Peyer's patch (tissue), 4 donors: ENCODE data around the gene PPIC.
A peak's percentile ranks its signal among the peaks of the same experiment; 100 is the strongest.

ENCODE experiments used
- POLR2A ChIP-seq, 2 donors: fragments of 450-650 bp; IDR thresholded peaks; one replicate each; pipeline ENCODE4 v1.5.1; 2017; ENCODE audit warnings: antibody characterized with exemption in 2 of 2, mild to moderate bottlenecking in 2 of 2, moderate library complexity in 2 of 2
- TF ChIP-seq, protein P1 (sequence below), 6 experiments: fragments of 450-650 bp in 4 of 6; fragments of 200-600 bp in 2 of 6; sonication (generic) in 1 of 6; IDR thresholded peaks; one replicate each; pipeline ENCODE4 v1.5.1; 2017 to 2019; ENCODE audit warnings: antibody characterized with exemption in 6 of 6, mild to moderate bottlenecking in 3 of 6, moderate library complexity in 1 of 6

DNA sequence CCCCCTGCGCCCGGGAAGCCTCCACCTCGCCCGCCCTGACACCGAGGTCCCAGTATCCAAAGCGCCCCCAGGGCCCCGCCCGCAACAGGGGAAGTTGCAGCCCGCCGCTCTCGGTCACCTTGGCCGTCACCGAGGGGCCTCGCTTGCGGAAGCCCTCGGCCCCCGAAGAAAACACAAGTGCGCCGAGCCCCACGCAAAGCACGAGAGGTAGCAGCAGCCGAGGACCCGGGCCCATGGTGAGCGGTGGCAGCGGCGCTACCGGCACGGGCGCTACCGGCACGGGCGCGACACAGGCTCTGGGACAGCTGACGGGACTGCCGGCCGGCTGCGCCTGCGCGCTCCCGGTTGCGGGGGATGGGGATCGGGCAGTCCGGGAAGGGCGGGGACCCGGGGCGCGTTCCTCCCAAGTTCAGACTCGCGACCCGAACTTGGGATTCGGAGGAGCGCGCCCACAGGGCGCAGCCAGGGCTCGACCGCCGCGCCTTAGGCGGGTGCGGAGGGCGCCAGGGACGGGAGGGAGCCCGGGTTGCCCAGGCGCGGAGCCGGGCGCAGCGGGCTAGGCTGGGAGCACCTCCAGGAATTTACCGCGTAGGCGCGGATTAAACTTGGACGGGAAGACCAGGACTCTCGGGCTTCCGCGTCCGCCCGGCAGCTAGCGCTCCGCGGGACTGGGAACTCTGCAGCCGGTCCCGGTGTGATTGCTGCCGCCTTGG, at the start of gene PPIC:
- TF ChIP-seq, protein P1, sequence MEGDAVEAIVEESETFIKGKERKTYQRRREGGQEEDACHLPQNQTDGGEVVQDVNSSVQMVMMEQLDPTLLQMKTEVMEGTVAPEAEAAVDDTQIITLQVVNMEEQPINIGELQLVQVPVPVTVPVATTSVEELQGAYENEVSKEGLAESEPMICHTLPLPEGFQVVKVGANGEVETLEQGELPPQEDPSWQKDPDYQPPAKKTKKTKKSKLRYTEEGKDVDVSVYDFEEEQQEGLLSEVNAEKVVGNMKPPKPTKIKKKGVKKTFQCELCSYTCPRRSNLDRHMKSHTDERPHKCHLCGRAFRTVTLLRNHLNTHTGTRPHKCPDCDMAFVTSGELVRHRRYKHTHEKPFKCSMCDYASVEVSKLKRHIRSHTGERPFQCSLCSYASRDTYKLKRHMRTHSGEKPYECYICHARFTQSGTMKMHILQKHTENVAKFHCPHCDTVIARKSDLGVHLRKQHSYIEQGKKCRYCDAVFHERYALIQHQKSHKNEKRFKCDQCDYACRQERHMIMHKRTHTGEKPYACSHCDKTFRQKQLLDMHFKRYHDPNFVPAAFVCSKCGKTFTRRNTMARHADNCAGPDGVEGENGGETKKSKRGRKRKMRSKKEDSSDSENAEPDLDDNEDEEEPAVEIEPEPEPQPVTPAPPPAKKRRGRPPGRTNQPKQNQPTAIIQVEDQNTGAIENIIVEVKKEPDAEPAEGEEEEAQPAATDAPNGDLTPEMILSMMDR (IDR thresholded peaks at IDR 0.05), result peak in 1 of 6 experiments; percentile 2
- TF ChIP-seq POLR2A (IDR thresholded peaks at IDR 0.05), result peak; percentile 72 to 78
